Stimulated activated CD8-positive, alpha-beta memory T cell treated with anti-CD3 and anti-CD28 coated beads, Interleukin-12 subunit alpha, Interleukin-12 subunit beta, amount 100 ng/mL, for 4 hours (primary cell): ENCODE results near the gene FBXO44.
A peak's percentile ranks its signal among the peaks of the same experiment; 100 is the strongest.

ENCODE experiments used
- DNase-seq: peaks from one replicate; pipeline ENCODE4 v3.0.0-alpha.2; 2020; ENCODE audit warnings: low read depth

The FBXO44 gene

GRCh38 chr1:11640101-11640500 lies 14.6 kb upstream of the FBXO44 start:
- DNase-seq = no peak

DNA sequence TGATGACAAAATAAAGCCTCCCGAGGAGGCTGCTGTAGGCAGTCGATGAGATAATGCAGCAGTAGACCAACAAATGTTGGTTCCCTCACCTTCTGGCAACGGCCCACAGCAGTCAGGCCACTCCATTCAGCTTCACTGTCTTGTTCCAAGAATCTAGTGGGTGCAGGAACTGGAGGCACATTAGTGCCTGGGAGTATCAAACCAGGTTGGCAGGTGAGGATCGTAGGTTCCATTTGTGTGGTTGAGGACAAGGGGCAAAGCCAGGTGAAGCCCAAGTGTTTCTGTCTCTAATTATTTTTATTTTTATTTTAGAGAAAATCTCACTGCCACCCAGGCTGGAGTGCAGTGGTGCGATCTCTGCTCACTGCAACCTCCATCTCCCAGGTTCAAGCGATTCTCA lies 13.7 kb upstream of the FBXO44 start:
- no peak for DNase-seq

- no peak for DNase-seq
Measured at GRCh38 chr1:11641776-11642305, 12.8 kb upstream of the FBXO44 start.

GRCh38 chr1:11642418-11643017 lies 12.2 kb upstream of the FBXO44 start:
- peak; percentile 29 for DNase-seq

DNA sequence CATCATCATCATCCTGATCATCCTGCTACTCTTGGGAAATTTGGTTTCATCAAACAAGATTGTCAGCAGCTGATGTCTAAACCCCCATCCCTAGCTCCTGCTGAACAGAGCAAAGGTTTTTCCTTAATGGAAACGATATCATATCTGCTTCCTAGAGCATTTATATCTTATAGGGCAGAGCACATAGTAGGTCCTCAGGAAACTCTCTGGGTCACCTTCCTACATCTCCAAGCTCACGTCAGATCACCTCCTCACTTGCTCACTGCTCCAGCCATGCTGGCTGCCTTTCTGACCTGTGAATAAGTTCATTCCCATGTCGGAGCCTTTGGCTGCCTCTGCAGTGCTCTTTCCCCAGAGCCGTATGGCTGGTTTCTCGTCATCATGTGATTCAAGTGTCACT lies 10.9 kb upstream of the FBXO44 start:
- no peak for DNase-seq

GRCh38 chr1:11645270-11645669 lies 9.4 kb upstream of the FBXO44 start:
- no peak for DNase-seq

- DNase-seq = peak; percentile 47
Measured at GRCh38 chr1:11645670-11646265, 8.9 kb upstream of the FBXO44 start.

- DNase-seq = no peak
Measured at GRCh38 chr1:11646317-11646716, 8.4 kb upstream of the FBXO44 start.

DNA sequence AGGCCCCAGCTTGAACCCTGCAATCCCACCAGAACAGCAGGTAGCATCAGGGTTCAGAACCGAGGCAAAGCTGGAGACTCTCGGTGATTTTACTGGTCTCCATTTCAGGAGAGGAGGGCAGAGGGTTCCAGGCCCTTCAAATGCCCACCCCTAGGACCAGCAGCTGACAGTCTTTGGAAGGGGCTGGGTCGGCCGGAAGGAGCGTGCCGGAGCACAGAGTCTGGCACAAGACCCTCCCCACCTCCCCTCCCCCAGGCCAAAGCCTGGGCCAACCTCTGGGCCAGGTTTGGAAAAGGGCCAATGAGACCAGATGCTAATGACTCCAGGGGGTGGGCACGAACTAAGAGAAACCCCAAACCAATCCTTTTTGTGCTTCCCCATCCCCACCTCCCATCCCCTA lies 7.3 kb upstream of the FBXO44 start:
- no peak for DNase-seq

DNA sequence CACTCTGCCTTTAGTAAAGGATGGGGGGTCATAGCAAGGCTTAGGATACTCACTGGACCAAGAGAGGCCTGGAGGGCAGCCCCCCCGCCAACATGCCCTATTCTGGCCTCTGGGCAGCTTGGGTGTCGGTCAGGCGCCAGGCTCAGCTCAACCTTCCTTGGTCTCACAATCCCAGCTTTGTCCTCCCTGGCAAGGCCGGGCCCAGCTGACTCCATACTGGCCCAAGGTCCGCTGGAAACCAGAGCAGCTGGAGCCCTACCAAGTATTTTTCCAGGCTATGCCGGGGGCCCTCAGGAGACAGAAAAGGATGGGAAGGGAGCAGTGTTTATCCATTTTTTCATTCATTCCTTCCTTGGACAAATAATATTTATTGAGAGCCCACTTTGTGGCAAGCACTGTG lies 6.6 kb upstream of the FBXO44 start:
- no peak for DNase-seq

- peak; percentile 13 for DNase-seq
Measured at GRCh38 chr1:11648732-11649158, 5.9 kb upstream of the FBXO44 start.

DNA sequence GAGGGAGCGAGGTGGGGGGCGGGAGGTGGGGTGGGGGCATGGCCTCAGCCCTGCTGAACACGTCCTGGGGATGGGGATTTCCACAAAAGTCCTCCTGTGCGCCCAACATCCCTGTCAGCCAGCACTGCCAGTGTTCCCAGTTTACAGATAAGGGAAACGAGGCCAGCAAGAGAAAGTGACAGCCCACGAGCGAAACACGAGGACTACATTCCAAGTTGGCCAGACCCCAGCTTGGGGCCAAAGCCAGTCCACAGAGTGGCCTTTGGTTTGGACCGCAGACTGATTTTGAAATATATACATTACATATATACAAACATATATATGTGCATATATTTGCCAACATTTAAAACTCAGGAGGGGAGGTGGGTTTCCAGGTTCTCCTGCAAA lies 5.4 kb upstream of the FBXO44 start:
- DNase-seq = no peak

GRCh38 chr1:11649624-11650330 lies 4.9 kb upstream of the FBXO44 start:
- no peak for DNase-seq

DNA sequence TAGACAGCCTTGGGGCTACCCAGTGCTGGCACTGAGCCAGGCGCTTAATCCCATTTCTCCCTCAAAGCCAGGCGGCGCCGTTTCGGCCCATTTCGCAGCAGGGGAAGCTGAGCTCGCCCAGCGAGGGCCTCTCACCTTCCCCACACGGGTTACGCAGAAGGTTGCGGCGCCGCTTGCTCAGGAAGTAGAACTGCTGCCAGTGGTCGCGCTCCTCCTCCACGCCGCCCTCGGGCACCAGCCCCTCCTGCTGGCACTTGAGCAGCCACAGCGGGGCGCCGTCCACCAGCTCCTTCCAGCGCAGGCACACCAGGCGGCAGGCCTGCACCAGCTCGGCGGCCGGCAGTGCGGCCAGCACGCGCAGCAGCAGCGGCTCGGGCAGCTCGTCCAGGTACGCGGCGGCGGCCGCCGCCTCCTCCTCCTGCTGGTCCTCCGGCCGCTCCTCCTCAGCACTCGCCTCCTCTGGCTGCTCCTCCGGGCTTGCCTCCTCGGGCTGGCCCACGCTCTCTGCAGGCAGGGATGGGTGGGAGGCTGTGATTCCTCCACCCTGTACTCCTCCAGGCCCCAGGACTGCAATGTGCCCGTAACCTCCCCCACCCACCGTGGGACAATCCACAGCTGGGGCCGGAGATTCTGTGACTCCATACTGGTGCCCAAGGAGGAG lies 4.2 kb upstream of the FBXO44 start:
- DNase-seq = peak; percentile 63

- no peak for DNase-seq
Measured at GRCh38 chr1:11651017-11651416, 3.7 kb upstream of the FBXO44 start.

- DNase-seq = no peak
Measured at GRCh38 chr1:11652203-11652780, 2.4 kb upstream of the FBXO44 start.

- no peak for DNase-seq
Measured at GRCh38 chr1:11653101-11653860, 1.4 kb upstream of the FBXO44 start.

DNA sequence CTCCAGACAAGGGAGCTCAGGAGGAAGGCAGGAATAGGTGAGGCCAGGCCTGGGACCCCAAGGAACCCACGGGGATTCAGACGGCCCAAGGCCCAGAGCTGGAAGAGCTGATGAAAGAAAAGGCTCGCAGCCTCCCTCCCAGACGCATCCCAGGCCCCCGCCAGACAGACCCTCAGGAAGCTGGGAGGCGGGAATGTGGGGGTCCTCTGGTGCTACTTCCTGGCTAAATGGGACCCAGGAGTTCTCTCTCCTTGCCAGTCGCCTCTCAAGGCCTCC lies 878 bp upstream of the FBXO44 start:
- no peak for DNase-seq

DNA sequence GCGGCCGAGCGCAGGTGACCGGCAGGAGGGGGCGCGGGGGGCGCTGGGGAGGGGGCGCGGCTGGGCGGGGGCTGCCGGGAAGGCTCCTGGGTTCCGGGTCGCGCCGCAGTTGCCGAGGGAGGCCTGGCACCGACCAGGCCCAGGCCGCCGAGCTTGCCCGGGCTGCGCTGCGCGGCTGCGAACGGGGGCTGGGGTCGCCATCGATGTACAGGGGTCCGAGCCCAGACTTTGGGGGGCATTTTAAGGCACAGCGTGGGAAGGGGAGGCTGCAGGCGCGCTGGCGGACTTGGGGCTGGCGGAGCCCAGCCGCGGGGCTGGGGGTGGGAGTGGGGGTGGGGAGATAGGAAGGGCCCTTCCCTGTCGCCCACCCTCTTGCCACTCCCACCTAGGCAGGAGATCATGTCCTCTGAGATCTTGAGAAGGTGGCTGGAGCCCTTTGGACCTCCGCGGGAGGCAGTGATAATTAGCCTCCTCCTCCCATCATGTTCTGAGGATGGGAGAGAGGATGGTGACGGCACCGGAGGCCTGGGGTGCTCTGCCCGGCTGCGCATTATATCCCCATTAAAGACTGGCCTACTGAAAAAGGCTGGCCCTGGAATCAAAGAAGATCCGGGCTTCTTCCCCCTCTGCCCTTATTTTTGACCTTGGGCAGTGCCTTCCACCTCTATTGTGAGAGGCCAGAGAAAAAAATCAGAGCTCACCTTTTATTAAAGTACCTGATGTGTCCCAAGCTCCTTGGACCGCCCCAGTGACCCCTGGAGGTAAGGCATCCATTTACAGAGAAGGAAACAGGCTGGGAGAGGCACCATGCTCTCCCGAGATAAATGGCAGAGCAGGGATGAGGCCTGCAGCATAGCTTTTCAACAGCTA lies 497 bp downstream of the FBXO44 start:
- no peak for DNase-seq

GRCh38 chr1:11657654-11658053 lies 3.0 kb downstream of the FBXO44 start:
- no peak for DNase-seq

DNA sequence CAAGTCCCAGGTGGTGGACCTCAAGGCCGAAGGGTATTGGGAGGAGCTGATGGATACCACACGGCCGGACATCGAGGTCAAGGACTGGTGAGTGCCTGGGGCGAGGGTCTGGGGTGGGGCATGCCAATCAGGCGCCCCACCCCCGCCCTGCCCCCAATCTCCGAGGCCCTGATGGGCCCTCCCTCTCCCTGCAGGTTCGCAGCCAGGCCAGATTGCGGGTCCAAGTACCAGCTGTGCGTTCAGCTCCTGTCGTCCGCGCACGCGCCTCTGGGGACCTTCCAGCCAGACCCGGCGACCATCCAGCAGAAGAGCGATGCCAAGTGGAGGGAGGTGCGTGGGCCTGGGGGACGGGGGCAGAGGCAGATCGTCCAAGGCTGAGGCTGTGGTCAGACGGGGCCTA lies 3.9 kb downstream of the FBXO44 start:
- no peak for DNase-seq
